GM21576 (cell line): ENCODE results near the gene TECTA.
"Not testable (repeated sequence)": the region's sequence is repeated elsewhere in the genome, so short reads cannot be mapped to it uniquely, and the experiment has no call there.

Experiments
- ATAC-seq: cut with Tn5 transposase; IDR thresholded peaks from one replicate; pipeline ENCODE4 v1.9.1; 2021; ENCODE audit warnings: mild to moderate bottlenecking, moderate library complexity; ENCODE audit not compliant: unreplicated experiment

The TECTA gene

GRCh38 chr11:121089566-121089965, 11.5 kb upstream of the TECTA start:
- no peak for ATAC-seq

GRCh38 chr11:121090145-121090721, 10.8 kb upstream of the TECTA start:
- ATAC-seq = no peak

GRCh38 chr11:121091492-121092152, 9.4 kb upstream of the TECTA start:
- no peak for ATAC-seq

GRCh38 chr11:121095561-121095960, 5.5 kb upstream of the TECTA start:
- no peak for ATAC-seq

- ATAC-seq = no peak
Observed at GRCh38 chr11:121099364-121099763, 1.7 kb upstream of the TECTA start.

GRCh38 chr11:121099885-121100284, 1.2 kb upstream of the TECTA start:
- ATAC-seq = no peak

- ATAC-seq = no peak
Observed at GRCh38 chr11:121104312-121104762, 3.3 kb downstream of the TECTA start.

GRCh38 chr11:121105063-121105480, 4.0 kb downstream of the TECTA start:
- ATAC-seq = no peak

GRCh38 chr11:121105481-121106195, 4.6 kb downstream of the TECTA start:
- no peak for ATAC-seq

GRCh38 chr11:121106812-121107211, 5.8 kb downstream of the TECTA start:
- no peak for ATAC-seq

GRCh38 chr11:121108413-121108812, 7.4 kb downstream of the TECTA start:
- ATAC-seq = no peak

GRCh38 chr11:121109471-121109870, 8.4 kb downstream of the TECTA start:
- no peak for ATAC-seq

GRCh38 chr11:121109916-121110586, 9.0 kb downstream of the TECTA start:
- ATAC-seq = no peak

GRCh38 chr11:121110871-121111724, 10.1 kb downstream of the TECTA start:
- no peak for ATAC-seq

GRCh38 chr11:121112498-121113455, 11.7 kb downstream of the TECTA start:
- ATAC-seq = peak; percentile 75

GRCh38 chr11:121113611-121114010, 12.6 kb downstream of the TECTA start:
- ATAC-seq = no peak

GRCh38 chr11:121115024-121115423, 14.0 kb downstream of the TECTA start:
- ATAC-seq = not testable (repeated sequence)

GRCh38 chr11:121117788-121118187, 16.7 kb downstream of the TECTA start:
- no peak for ATAC-seq

- ATAC-seq = no peak
Observed at GRCh38 chr11:121119440-121119839, 18.4 kb downstream of the TECTA start.
